Brain microvascular endothelial cell (primary cell): Measurements from ENCODE around the gene PIK3C2B.
"Not testable (repeated sequence)": the region's sequence is repeated elsewhere in the genome, so short reads cannot be mapped to it uniquely, and the experiment has no call there.

Experiments
- DNase-seq: peaks from one replicate; pipeline ENCODE4 v3.0.0-alpha.2; 2020
- H3K27ac ChIP-seq: fragments of 250-450 bp; sonication (Bioruptor Pico); 2 replicates; pipeline ENCODE4 v1.5.1; 2020; ENCODE audit warnings: mild to moderate bottlenecking, moderate library complexity
- H3K27me3 ChIP-seq: fragments of 250-450 bp; sonication (Bioruptor Pico); replicated peaks from 2 replicates; pipeline ENCODE4 v1.5.1; 2020; ENCODE audit warnings: mild to moderate bottlenecking
- H3K36me3 ChIP-seq: fragments of 250-450 bp; sonication (Bioruptor Pico); replicated peaks from 2 replicates; pipeline ENCODE4 v1.5.1; 2020; ENCODE audit warnings: mild to moderate bottlenecking
- H3K4me3 ChIP-seq: 2 replicates; pipeline ENCODE4 v1.5.1; 2011; ENCODE audit warnings: low read depth, mild to moderate bottlenecking, control low read depth, low read length, moderate library complexity
- CTCF ChIP-seq: IDR thresholded peaks from 2 replicates; pipeline ENCODE4 v1.5.1; 2011; ENCODE audit warnings: low read depth, mild to moderate bottlenecking, moderate library complexity, low read length, control low read depth, inconsistent platforms; ENCODE audit errors: missing control alignments
- in situ Hi-C: cut with HindIII; loops from 2 replicates; pipeline ENCODE4 v1.10.0; 2017; ENCODE audit warnings: low sequenced_read_pairs, low pct_ligation_motif_present

The PIK3C2B gene

GRCh38 chr1:204487256-204487615, 7.4 kb downstream of the PIK3C2B start:
- no peak for TF ChIP-seq CTCF
- DNase-seq: no peak
- Histone ChIP-seq H3K27me3 (peaks cover 5% of the 10 kb centered on the region), H3K36me3 (no peaks in the 10 kb centered on the region), H3K4me3 (no peak overlapping the region), H3K27ac (no peak overlapping the region)
- in situ Hi-C loops: no loop called here

- H3K36me3 ChIP-seq, H3K27me3 ChIP-seq, in situ Hi-C loops, DNase-seq, H3K4me3 ChIP-seq, H3K27ac ChIP-seq: not testable (repeated sequence)
Measured at GRCh38 chr1:204486513-204487255, 7.9 kb downstream of the PIK3C2B start.

- no peak overlapping the region for H3K27ac ChIP-seq
- no peak for TF ChIP-seq CTCF
- H3K4me3 ChIP-seq: no peak overlapping the region
- H3K36me3 ChIP-seq: no peaks in the 10 kb centered on the region
- DNase-seq: no peak
- in situ Hi-C loops: no loop called here
- peaks cover 4% of the 10 kb centered on the region for H3K27me3 ChIP-seq
Measured at GRCh38 chr1:204483791-204484190, 10.8 kb downstream of the PIK3C2B start.

- Histone ChIP-seq H3K27me3 (peaks cover 7% of the 10 kb centered on the region), H3K36me3 (no peaks in the 10 kb centered on the region), H3K27ac (no peak overlapping the region), H3K4me3 (no peak overlapping the region)
- no peak for TF ChIP-seq CTCF
- in situ Hi-C loops: no loop called here
- DNase-seq: no peak
Measured at GRCh38 chr1:204480515-204480914, 14.1 kb downstream of the PIK3C2B start.

- in situ Hi-C loops: no loop called here
- H3K36me3 ChIP-seq: no peaks in the 10 kb centered on the region
- H3K27ac ChIP-seq: no peak overlapping the region
- no peak overlapping the region for H3K4me3 ChIP-seq
- H3K27me3 ChIP-seq: peaks cover 7% of the 10 kb centered on the region
- DNase-seq: no peak
- TF ChIP-seq CTCF: no peak
Measured at GRCh38 chr1:204479387-204480136, 15.0 kb downstream of the PIK3C2B start.

- no peaks in the 10 kb centered on the region for H3K36me3 ChIP-seq
Measured at GRCh38 chr1:204478921-204479320, 15.7 kb downstream of the PIK3C2B start.

More at GRCh38 chr1:204478921-204479320, 15.7 kb downstream of the PIK3C2B start:
- no peak for TF ChIP-seq CTCF
- H3K27me3 ChIP-seq: peaks cover 10% of the 10 kb centered on the region
- H3K27ac ChIP-seq: no peak overlapping the region
- no peak overlapping the region for H3K4me3 ChIP-seq
- no peak for DNase-seq
- in situ Hi-C loops: no loop called here
